Islet precursor cell (in vitro differentiated cells): ENCODE data around the gene CDKN3.
"Not testable (repeated sequence)": the region's sequence is repeated elsewhere in the genome, so short reads cannot be mapped to it uniquely, and the experiment has no call there.

Source experiments
- DNase-seq: peaks from one replicate; pipeline ENCODE4 v3.0.0-alpha.2; 2018

The CDKN3 gene

GRCh38 chr14:54425068-54425467, 28.3 kb downstream of the CDKN3 start:
- no peak for DNase-seq

GRCh38 chr14:54425537-54426274, 28.9 kb downstream of the CDKN3 start:
- DNase-seq = no peak

- no peak for DNase-seq
These were observed 31.1 kb downstream of the CDKN3 start for GRCh38 chr14:54427871-54428270.

GRCh38 chr14:54428527-54428926, 31.7 kb downstream of the CDKN3 start:
- no peak for DNase-seq

GRCh38 chr14:54435500-54435981, 38.7 kb downstream of the CDKN3 start:
- no peak for DNase-seq

GRCh38 chr14:54437954-54438353, 41.1 kb downstream of the CDKN3 start:
- DNase-seq = not testable (repeated sequence)

- DNase-seq = no peak
These were observed 41.9 kb downstream of the CDKN3 start for GRCh38 chr14:54438703-54439102.

GRCh38 chr14:54440037-54440436, 43.2 kb downstream of the CDKN3 start:
- DNase-seq = no peak

- DNase-seq = no peak
These were observed 43.7 kb downstream of the CDKN3 start for GRCh38 chr14:54440476-54440872.

GRCh38 chr14:54440873-54441868, 44.4 kb downstream of the CDKN3 start, which contains the start of gene CNIH1:
TSS of gene CNIH1 (minus strand) at chr14:54441374. CDS start at chr14:54441327, 47 bp downstream.
- DNase-seq = peak; percentile 95

- DNase-seq = not testable (repeated sequence)
These were observed 46.2 kb downstream of the CDKN3 start for GRCh38 chr14:54442961-54443360.

- DNase-seq = peak; percentile 74
These were observed 47.2 kb downstream of the CDKN3 start for GRCh38 chr14:54443981-54444380.

- DNase-seq = no peak
These were observed 47.9 kb downstream of the CDKN3 start for GRCh38 chr14:54444681-54445080.

GRCh38 chr14:54446161-54446693, 49.4 kb downstream of the CDKN3 start:
- no peak for DNase-seq

- no peak for DNase-seq
These were observed 50.5 kb downstream of the CDKN3 start for GRCh38 chr14:54447231-54447692.

- no peak for DNase-seq
These were observed 53.7 kb downstream of the CDKN3 start for GRCh38 chr14:54450535-54450934.

- no peak for DNase-seq
These were observed 54.4 kb downstream of the CDKN3 start for GRCh38 chr14:54451121-54451601.

- no peak for DNase-seq
These were observed 55.2 kb downstream of the CDKN3 start for GRCh38 chr14:54451961-54452360.

- no peak for DNase-seq
These were observed 56.4 kb downstream of the CDKN3 start for GRCh38 chr14:54453252-54453651.

GRCh38 chr14:54453990-54454389, 57.2 kb downstream of the CDKN3 start:
- DNase-seq = not testable (repeated sequence)

GRCh38 chr14:54455363-54455762, 58.6 kb downstream of the CDKN3 start:
- DNase-seq = no peak

- DNase-seq = not testable (repeated sequence)
These were observed 60.2 kb downstream of the CDKN3 start for GRCh38 chr14:54456820-54457608.
